ENCODE results near the gene AGPAT2.

Gene AGPAT2

DNA sequence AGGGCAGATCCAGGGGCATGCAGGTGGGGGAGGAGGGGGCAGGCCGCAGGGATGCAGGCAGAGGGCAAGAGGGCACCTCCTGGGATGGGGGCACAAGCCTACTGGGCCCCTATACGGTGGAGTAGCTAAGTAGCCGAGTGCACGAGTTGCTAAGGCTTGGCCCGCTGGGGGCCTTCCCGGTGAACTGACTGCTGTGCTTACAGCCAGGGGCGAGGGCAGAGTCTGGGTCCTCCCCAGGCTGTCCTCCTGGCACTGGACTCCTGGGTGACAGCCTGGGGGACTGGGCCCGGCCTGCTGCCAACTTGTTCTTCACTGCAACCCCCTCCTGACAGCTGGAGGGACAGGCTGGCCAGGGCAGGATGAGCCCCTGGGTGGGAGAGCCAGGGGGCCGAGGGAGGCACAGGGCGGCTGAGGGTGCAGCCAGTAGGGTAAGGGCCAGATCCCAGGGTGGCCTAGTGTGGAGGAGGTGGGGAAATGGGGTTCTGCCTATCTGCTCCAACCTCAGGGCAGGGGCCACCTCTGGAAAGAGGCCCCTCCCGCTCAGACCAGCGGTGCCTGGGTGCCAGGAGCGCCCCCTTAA, 26.2 kb downstream of the AGPAT2 start:
- DNase-seq: no peak

DNA sequence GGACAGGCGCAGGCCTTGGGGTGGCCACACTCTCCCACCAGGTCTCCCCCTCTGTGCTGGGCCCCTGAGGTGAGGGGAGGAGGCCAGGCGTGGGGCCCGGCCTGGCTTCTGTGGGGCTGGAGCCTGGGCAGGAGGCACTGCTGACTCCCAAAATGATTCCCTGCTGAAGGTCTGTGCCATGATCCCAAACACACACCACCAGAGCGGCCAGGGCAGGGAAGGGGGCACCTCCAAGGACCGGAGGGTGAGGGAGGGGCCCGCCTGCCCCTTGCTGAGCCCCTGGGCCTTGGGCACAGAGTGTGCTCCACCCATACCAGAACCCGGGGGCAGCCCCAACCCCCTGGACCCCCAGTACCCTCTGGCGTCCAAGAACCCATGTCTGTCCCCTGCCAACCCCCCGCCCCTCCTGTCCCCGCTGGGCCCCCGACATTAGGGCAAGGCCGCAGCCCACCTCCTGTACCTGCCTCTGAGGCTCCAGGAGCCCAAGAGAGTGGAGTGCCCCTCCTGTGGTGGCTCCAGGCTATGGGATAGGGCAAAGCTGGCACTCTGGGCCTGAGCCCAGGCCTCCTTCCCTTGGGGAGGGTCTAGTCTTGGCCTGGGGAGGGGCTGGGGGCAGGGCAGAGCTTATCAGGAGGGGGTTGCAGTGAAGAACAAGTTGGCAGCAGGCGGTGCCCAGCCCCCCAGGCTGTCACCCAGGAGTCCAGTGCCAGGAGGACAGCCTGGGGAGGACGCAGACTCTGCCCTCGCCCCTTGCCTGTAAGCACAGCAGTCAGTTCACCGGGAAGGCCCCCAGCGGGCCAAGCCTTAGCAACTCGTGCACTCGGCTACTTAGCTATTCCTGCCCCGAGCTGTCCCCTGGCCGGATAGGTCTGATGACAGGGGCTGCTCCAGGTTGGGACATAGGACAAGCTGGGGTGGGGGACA, 27.1 kb downstream of the AGPAT2 start:
- no peak for DNase-seq

DNA sequence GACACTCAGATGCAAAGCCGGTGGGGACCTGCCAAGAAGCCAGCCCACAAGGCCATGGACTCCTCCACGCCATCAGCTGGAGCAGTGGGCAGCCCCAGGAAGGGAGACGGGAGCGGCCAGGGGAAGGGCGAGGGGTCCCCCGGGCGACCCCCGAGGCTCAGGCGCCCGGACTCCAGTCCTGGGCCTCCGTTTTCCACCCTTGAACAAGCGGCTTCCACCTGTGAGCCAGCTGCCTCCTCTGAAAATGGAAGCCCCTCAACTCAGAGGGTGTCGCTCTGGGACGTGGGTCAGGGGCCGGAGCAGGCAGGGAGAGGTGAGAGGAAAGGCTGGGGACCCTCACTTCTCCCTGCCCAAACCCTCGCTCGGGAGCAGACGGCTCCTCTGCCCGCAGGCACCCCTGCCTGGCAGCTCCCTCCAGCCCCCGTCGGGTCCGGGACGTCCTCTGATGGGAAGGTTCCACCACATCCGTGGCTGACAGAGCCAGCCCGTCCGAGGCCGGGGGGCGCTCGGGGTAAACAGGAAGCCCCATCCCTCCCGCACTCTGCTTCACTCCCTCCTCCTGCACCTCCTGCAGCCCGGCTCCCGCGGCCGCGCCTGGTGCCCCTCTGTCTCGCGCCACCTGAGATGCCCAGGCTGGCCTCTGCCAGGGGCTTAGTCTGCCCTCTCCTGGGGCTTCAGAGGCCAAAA, 28.3 kb downstream of the AGPAT2 start:
- no peak for DNase-seq

DNA sequence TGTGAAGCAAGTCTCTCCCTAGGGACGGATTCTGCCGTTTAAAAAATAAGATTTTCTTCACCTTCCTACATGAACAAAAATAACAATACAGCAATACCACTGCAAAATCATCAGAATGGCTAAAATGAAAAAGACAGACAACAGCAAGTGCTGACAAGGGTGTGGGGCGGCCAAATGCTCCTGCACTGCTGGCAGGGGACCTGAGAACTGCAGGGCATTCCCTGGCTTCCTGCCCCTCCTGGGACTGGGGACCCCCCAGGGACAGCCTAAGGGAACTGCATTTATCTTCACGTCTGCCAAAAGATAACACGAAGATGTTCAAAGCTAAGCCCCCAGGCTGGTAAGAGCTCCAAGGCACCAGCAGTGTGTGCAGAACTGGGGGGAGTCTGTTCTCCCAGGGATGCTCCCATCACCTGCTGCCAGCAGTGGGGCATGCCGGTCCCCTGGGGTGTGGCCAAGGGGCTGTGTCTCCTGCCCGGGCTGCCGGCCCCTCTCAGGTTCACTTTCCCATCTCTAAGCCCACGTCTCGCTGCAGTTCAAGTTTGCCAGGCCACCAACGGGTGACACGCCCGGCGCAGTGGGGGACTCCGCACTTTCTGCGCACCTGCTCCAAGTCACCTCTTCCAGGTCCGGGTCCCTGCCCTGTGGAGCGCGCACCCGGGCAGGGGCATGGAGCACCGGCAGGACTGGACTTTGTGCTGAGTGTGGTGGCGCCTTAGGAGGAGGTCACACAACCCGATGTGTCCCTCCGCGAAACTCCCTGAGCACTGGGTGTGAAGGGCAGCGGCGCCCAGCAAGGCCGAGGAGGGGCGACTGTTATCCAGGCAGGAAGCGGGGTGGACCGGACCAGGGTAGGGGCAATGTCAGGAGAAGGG, 29.0 kb downstream of the AGPAT2 start:
- DNase-seq: no peak

DNA sequence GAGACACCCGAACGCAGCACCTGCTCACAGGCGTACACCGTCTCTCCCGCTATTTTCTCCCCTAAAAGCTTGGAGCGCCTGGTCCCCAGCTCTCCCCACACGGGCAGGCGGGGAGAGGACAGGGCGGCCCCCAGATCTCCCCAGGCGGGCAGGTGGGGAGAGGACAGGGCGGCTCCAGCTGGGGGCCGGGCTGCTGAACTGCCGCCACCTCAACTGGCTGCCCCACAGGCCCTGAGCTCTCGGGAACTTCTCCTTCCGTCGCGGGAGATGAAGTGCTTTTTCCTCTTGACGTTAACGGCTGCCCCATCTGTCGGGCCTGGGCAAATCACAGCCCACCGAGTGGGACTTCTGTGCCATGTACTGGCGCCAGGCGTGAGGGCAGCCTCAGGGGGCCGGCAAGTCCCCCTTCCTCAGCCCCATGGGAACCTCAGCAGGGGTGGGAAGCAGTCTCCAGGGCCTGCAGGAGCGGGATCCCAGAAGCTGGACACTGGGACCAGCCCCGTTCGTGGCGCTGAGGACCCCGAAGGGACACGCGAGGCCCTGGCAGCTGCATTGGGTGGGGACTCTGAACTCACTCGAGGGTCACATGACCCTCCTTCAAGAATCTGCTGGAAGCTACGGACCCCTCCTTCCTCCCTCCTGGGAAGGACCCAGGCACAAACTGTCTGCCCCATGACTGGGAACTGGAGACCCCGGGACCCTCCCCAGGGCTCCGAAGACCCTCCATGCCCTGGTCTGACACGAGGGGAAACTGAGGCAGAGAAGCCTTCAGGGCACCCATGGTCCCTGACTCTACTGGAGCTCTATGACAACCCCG, 30.3 kb downstream of the AGPAT2 start:
- DNase-seq: no peak

DNA sequence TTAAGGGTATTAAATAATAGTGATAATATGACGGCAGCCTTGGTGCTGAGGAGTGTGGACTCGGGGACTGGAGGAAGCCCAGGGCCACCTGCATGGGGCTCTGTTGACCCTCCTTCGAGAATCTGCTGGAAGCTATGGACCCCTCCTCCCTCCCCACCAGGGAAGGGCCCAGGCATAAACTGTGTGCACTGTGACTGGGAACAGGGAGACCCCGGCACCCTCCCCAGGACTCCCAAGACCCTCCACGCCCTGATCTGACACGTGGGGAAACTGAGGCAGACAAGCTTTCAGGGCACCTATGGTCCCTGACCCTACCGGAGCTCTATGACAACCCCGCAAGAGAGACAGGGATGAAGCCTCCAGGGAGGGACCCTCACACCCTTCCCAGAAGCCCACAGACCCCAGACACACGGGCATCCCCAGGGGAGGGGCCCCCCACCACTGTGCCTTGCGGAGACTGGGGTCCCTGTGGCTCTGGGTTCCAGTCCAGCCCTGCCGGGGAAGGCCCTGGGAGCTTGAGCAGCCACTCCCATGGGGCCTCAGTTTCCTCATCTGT, 31.0 kb downstream of the AGPAT2 start:
- no peak for DNase-seq

DNA sequence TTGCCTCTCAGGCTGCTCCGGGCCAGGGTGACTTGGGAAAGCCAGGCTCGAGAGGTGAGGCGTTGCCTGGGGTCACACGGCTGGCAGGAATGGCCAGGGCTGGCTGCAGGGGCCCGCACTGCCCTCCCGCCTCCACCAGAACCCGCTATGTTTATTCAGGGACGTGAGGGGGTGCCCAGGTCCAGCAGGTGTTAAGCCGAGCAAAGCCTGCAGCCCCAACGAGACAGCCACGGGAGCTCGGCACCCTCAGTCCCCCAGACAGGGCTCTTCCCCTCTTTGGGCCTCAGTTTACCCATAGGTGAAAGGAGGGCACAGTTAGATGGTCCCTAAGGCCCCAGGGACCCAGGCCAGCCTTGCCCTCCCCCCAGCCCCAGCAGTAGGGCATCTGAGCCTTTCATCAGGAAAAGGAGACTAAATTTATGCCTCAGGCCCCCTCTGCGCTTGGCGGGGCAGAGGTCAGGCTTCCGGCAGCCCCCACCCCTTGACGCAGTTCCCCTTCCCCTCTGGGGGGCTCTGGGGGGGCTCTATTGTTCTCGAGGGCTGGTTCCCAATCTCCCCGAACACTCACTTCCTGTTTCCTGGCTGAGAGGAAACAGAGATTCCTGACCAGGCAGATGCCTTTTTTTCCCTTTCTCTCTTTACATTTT, 31.6 kb downstream of the AGPAT2 start:
- no peak for DNase-seq

DNA sequence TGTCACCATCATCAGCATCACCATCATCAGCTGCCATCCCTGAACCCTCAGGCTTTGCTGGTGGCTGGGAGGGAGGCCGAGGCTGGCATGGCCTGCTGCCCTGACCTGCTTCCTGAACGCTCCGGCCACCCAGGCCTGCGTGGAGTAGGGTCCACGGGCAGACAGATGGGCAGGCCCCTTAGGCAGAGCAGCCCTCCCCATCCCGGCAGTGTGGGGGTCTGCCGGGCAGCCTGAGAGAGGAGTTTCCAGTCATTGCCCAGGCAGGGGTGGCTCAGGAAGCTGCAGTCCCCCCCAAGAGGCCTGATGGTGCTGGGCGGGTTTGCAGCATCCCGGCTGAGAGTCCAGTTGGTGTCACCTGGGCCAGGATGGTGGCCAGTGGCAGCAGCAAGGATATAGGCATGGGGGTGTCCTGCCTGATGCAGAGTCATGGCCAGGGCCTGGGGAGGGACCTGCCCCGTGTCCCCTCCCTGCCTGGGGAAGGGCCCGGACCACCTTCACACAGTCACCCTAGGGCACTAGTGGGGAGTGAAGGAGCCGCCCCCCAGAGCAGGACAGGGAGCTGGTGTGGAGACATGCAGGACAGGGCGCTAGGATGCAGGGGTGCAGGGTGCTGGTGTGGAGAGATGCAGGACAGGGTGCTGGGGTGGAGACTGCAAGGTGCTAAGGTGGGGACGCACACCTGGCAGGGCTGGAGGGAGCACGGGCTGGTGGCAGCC, 32.3 kb downstream of the AGPAT2 start:
- no peak for DNase-seq

DNA sequence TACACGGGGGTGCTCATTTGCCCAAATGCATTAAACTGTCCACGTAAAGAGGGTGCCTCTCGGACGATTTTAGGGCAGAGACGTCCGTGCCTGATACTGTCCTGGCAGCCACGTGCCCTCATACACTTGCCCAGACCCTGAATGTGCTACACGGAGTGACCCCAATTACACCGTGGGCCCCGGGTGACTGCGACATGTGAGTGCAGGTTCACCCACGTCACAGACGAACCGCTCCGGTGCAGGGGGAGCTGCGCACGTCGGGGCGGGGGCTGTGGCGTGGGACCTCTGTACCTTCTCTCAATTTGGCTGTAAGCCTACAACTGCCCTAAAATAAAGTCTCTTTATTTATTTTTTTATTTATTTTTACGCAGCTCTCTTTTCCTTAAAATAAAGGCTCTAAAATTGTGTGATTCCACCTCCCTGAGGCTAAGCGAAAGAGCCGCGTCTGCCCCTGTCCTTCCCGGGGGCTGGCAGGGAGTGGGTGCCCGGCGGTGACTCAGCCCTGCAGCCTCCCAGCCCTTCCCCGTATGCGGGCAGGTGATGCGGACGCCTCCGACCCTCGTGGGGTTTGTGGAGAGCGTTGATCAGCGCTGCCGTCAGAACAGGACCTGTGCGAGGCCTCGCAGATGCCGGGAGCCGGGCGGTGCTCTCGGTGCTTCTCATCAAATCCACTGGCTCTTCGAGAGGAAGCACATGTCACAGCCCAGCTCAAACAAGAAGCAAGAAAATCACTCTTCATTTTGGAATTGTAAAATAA, 33.8 kb downstream of the AGPAT2 start:
- no peak for DNase-seq

DNA sequence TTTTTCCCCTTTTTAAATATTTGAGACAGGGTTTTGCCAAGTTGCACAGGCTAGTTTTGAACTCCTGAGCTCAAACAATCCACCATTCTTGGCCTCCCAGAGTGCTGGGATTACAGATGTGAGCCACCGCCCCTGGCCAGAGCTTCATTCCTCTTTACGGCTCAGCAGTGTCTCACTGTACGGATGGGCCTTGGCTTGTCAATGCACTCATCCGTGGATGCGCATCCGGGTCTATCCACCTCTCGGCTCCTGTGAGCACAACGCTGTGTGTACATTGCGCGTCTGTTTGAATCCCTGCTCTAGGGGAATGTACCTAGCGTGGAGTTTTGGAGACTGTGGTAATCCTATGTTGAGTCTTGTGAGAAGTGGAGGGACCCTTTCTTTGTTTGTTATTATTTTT, 35.4 kb downstream of the AGPAT2 start:
- no peak for DNase-seq

DNA sequence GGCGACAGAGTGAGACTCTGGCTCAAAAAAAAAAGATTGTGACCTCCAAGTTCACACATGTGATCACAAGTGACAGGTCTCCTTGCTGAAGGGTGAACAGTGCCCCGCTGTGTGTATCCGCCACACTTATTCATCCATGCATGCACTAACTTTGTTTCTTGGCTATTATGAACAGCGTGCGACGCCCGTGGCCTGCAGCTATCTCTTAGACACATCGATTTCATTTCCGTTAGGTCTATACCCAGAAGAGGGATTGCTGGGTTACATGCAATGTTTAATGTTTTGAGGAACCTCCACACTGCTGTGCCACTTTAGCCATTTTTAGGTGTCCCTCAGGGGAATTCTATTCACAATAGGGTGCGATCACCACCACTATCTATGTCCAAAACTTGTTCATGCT, 36.6 kb downstream of the AGPAT2 start:
- no peak for DNase-seq

DNA sequence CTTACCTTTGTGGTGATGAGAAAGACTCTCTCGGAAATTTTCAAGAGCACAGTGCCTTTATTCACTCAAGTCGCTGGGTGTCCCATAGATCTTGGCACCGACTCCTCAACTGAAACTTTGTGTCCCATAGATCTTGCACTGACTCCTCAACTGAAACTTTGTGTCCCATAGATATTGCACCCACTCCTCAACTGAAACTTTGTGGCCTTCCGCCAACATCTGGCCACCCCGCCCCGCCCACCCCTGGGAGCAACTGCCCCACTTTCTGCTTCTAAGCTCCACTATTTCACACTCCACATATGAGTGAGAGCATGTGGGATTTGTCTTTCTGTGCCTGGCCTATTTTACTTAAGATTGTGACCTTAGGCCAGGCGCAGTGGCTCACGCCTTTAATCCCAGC, 37.2 kb downstream of the AGPAT2 start:
- no peak for DNase-seq

DNA sequence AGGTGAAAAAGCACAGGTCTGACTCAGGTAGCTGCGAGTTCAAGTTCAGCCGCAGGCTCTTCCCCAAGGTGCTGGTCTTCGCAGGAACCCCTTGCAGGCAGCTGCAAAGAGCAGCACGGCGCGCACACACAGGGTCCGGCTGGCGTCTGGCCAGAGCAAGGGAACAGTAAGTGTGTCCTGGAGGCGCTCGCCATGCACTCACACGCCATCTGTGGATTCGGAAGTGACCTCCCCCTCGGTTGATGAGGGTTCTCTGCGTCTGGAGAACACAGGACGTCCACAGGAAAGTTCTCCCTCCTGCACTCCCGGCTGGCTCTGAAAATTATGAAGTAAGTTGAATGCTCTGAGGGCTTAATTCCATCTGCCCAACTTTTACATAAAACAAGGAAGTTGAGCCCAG, 38.5 kb downstream of the AGPAT2 start:
- DNase-seq: no peak

DNA sequence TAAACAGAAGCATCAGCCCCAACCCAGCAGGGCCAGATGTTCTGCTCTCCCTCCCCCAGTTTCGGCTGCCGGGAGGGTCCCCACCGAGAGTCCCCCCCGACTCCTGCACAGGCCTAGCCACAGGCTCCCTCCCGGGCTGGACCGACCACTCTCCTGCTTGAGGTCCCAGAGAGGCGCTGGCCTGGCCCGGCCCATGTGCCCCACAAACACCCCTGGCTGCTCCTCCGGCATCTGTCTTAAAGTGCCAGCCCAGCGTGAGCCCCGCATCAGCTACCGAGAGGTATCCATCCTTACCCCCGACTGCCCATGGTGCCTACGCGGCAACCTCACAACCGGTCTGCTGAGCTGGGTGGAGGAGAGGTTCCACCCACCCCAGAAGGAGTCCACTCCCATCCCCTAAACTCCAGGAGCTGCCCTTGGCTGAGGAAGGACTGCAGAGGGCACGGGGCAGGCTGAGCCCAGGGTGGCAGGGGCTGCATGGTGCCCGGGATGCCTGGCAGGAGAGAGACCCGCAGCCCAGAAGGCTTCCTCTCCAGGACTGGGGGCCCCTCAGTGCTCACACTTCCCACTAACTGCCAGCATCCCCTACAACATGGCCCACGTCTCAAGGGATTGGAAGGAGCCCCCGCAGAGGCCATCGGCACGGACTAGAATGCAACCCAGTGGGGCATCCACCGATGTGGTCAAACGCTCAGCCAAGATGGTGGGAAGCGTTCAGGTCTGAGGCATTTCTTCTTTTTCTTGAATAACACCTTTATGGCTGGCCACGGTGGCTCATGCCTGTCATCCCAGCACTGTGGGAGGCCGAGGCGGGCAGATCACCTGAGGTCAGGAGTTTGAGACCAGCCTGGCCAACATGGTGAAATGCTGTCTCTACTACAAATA, 40.2 kb downstream of the AGPAT2 start:
- no peak for DNase-seq

DNA sequence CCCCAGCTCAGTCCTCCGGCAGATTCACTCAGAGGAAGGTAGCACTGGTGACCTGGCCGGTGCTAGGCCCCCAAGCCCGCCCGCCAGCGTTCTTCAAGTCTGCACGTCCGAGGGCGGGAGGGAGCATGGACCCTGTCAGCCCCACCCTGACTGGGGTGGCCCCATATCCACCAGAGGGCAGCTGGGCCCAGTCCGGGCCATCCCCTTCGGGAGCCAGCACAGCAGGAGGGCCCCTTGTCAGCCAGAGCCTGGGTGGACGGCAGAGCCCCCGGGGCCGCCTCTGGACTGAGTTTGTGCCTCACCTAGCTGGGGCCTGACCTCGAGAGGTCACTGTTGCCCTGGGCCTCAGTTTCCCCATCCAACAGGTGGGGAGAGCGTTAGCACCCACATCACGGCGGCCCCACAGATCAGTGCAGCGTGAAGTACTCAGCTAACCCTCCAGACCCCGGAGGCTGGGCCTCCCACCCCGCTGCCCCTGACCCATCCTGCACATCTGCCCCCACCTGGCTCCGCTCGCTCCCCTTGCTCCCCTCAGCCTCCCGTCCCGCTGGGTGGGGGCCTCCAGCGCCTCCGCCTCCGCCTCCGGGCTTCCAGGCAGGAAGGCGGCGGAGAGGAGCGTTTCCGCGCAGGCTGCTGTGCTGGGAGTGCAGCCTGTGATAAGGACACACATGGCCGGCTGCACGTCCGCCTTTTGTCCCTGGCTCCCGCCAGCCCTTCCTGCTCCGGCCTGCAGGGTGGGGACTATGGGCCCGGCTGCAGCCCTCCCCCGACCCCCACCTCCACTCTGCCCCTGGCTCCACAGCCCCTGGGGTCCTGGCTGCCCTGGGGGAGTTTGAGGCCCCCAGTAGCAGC, 41.1 kb downstream of the AGPAT2 start:
- no peak for DNase-seq

DNA sequence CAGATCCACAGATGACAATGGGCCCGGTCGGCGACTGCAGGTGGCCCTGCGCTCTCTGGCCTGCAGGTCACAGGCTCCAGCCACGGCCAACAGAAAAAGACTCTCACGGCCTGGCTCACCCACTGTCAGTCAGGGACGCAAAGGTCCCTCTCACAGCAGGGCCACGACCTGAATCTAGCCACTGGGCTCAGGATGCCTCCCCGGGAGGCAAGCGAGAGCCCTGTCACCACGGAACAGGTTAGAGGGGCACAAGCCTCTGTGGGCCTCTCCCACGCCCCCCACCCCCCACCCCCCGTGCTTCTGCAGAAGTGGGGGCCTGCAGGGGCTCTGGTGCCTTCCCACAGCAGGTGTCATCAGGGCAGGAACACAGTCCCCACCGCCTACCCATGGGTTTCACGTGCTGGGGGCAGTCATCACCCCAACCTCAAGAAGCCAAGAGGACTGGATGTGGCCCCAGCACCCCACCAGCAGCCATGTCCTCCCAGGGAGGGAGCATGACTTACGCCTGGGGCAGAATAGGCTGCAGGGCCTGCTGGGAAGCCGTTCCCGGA, 41.8 kb downstream of the AGPAT2 start:
- no peak for DNase-seq

Data from CD4-positive, alpha-beta T cell treated with Interleukin-4 for 1 hour (primary cell).